Liver (tissue), 9 donors: ENCODE measurements around the gene MAP3K10. TPM values are rescaled to one million over a fixed set of nuclear protein-coding genes. Genes with fewer than 3 reads are reported as not detected.

Experiments
- DNase-seq: peaks from one replicate; pipeline ENCODE4 v3.0.0-alpha.2; 2017; ENCODE audit warnings: low spot score
- H3K27ac ChIP-seq, 2 donors: one replicate each; pipeline ENCODE4 v1.7.0; 2013; ENCODE audit warnings: inconsistent platforms in 2 of 2, low read length in 2 of 2, control low read depth in 1 of 2, low read depth in 1 of 2, mild to moderate bottlenecking in 1 of 2
- H3K27me3 ChIP-seq, 4 donors: one replicate each; pipeline versions ENCODE4 v1.6.1 to v1.7.0; 2013; ENCODE audit warnings: low read length in 3 of 4, inconsistent platforms in 1 of 4, mild to moderate bottlenecking in 1 of 4, moderate library complexity in 1 of 4; ENCODE audit not compliant: control insufficient read depth in 4 of 4, insufficient read depth in 4 of 4
- H3K36me3 ChIP-seq, 4 donors: one replicate each; pipeline versions ENCODE4 v1.6.1 to v1.7.0; 2013; ENCODE audit warnings: low read length in 3 of 4, mild to moderate bottlenecking in 3 of 4, low read depth in 1 of 4, moderate library complexity in 1 of 4; ENCODE audit not compliant: control insufficient read depth in 4 of 4, insufficient read depth in 3 of 4
- H3K4me1 ChIP-seq, 4 donors: one replicate each; pipeline versions ENCODE4 v1.6.1 to v1.7.0; 2013; ENCODE audit warnings: low read length in 3 of 4, mild to moderate bottlenecking in 3 of 4, moderate library complexity in 1 of 4; ENCODE audit not compliant: control insufficient read depth in 4 of 4, insufficient read depth in 4 of 4
- H3K4me3 ChIP-seq, 3 donors: one replicate each; pipeline versions ENCODE4 v1.6.1 to v1.7.0; 2013; ENCODE audit warnings: low read length in 3 of 3, control low read depth in 1 of 3, low read depth in 1 of 3, mild to moderate bottlenecking in 1 of 3
- H3K9ac ChIP-seq, 2 donors: one replicate each; pipeline ENCODE4 v1.7.0; 2013; ENCODE audit warnings: low read length in 2 of 2, mild to moderate bottlenecking in 2 of 2, moderate library complexity in 2 of 2, control low read depth in 1 of 2, low read depth in 1 of 2
- H3K9me3 ChIP-seq, 4 donors: one replicate each; pipeline versions ENCODE4 v1.6.1 to v1.7.0; 2013; ENCODE audit warnings: low read length in 3 of 4; ENCODE audit not compliant: control insufficient read depth in 4 of 4
- ATF3 ChIP-seq: IDR thresholded peaks from 2 replicates; pipeline ENCODE4 v1.6.1; 2016; ENCODE audit warnings: antibody characterized with exemption
- EGR1 ChIP-seq, 2 donors: IDR thresholded peaks; 2 replicates each; pipeline ENCODE4 v1.6.1; 2016 to 2018; ENCODE audit warnings: antibody characterized with exemption in 2 of 2, low read depth in 2 of 2
- GABPA ChIP-seq, 2 donors: IDR thresholded peaks in 1 of 2; conservative IDR thresholded peaks in 1 of 2; 2 replicates each; pipeline ENCODE4 v1.6.1; 2016; ENCODE audit warnings: antibody characterized with exemption in 2 of 2, mild to moderate bottlenecking in 1 of 2, moderate library complexity in 1 of 2
- HNF4A ChIP-seq, 2 donors: conservative IDR thresholded peaks; 2 replicates each; pipeline ENCODE4 v1.6.1; 2016; ENCODE audit warnings: antibody characterized with exemption in 2 of 2, mild to moderate bottlenecking in 2 of 2
- HNF4G ChIP-seq: IDR thresholded peaks from 2 replicates; pipeline ENCODE4 v1.6.1; 2016; ENCODE audit warnings: antibody characterized with exemption
- JUND ChIP-seq, 2 donors: IDR thresholded peaks; 2 replicates each; pipeline ENCODE4 v1.6.1; 2016; ENCODE audit warnings: antibody characterized with exemption in 2 of 2
- MAX ChIP-seq: IDR thresholded peaks from 2 replicates; pipeline ENCODE4 v1.6.1; 2016; ENCODE audit warnings: antibody characterized with exemption
- NR2F2 ChIP-seq: IDR thresholded peaks from 2 replicates; pipeline ENCODE4 v1.6.1; 2016; ENCODE audit warnings: antibody characterized with exemption
- RAD21 ChIP-seq, 2 donors: IDR thresholded peaks; 2 replicates each; pipeline ENCODE4 v1.6.1; 2016; ENCODE audit warnings: antibody characterized with exemption in 2 of 2, mild to moderate bottlenecking in 2 of 2
- REST ChIP-seq: IDR thresholded peaks from 2 replicates; pipeline ENCODE4 v1.6.1; 2016; ENCODE audit warnings: antibody characterized with exemption, mild to moderate bottlenecking
- RXRA ChIP-seq, 2 donors: IDR thresholded peaks; 2 replicates each; pipeline ENCODE4 v1.6.1; 2017 to 2018; ENCODE audit warnings: antibody characterized with exemption in 2 of 2, mild to moderate bottlenecking in 1 of 2
- SP1 ChIP-seq: IDR thresholded peaks from 2 replicates; pipeline ENCODE4 v1.6.1; 2018; ENCODE audit warnings: antibody characterized with exemption, mild to moderate bottlenecking
- TAF1 ChIP-seq: conservative IDR thresholded peaks from 2 replicates; pipeline ENCODE4 v1.6.1; 2016; ENCODE audit warnings: antibody characterized with exemption, mild to moderate bottlenecking
- YY1 ChIP-seq: IDR thresholded peaks from 2 replicates; pipeline ENCODE4 v1.6.1; 2016; ENCODE audit warnings: antibody characterized with exemption, mild to moderate bottlenecking
- ZBTB33 ChIP-seq: IDR thresholded peaks from 2 replicates; pipeline ENCODE4 v1.6.1; 2016; ENCODE audit warnings: antibody characterized with exemption
- WGBS: extraction: QIAGEN DNeasy Blood & Tissue Kit; methylation state at CpG from one replicate; pipeline ENCODE4 v1.1.7; 2013; 5-methylcytosine and 5-hydroxymethylcytosine counted together
- polyA plus RNA-seq, 2 donors: library from polyadenylated mRNA; stranded (reverse) in 1 of 2; unstranded in 1 of 2; fragments of 200-250 nt in 1 of 2; fragments of >200 nt in 1 of 2; fragmentation: Nextera tagmentation in 1 of 2; extraction: Ambion mirVana in 1 of 2; gene quantifications; one replicate each; pipeline versions ENCODE4 v1.2.1 to v1.2.3, GENCODE V29; 2013 to 2015
- total RNA-seq, 2 donors: library from RNA; depleted of rRNA; stranded (reverse); fragments of >200 nt; gene quantifications; one replicate each; pipeline ENCODE4 v1.2.3, GENCODE V29; 2014
- donor health status: healthy.
- donor health status: healthy.
- donor health status: healthy.
- donor health status: healthy.
- donor health status: healthy.

MAP3K10 gene
- total and polyA plus RNA-seq, 4 donors: 0.65 to 3.9 (median 2.1) TPM

GRCh38 chr19:40255619-40256166, 64.5 kb downstream of the MAP3K10 start:
- no peak overlapping the region for H3K4me3 ChIP-seq

GRCh38 chr19:40256512-40256911, 65.3 kb downstream of the MAP3K10 start:
- no peak for TF ChIP-seq RAD21 (IDR thresholded peaks at IDR 0.05)
- TF ChIP-seq JUND (IDR thresholded peaks at IDR 0.05): no peak
- no peak for TF ChIP-seq MAX
- TF ChIP-seq SP1: no peak
- TF ChIP-seq HNF4A (conservative IDR thresholded peaks at IDR 0.05): no peak
- no peak for TF ChIP-seq GABPA (IDR thresholded peaks at IDR 0.05 in 1 of 2, conservative IDR thresholded peaks at IDR 0.05 in 1 of 2)
- TF ChIP-seq REST: no peak
- TF ChIP-seq HNF4G: no peak
- TF ChIP-seq YY1: no peak
- no peak for TF ChIP-seq NR2F2
- no peak for TF ChIP-seq RXRA (IDR thresholded peaks at IDR 0.05)
- no peak for TF ChIP-seq EGR1 (IDR thresholded peaks at IDR 0.05; ENCODE audit: low read depth in 2 of 2)
- TF ChIP-seq TAF1: no peak
- TF ChIP-seq ZBTB33: no peak
- no peak for TF ChIP-seq ATF3
- no peak for DNase-seq
- H3K4me1 ChIP-seq: peaks cover 8 to 56% (median 39%) of the 10 kb centered on the region in 4 donors
- H3K4me3 ChIP-seq: no peak overlapping the region
- 92% methylated on average over 8 of the region's 8 CpGs for WGBS
- peaks cover 0 to 28% (median 17%) of the 10 kb centered on the region in 4 donors for H3K36me3 ChIP-seq
- peak overlapping the region; percentile 55 to 73 for H3K27ac ChIP-seq
- H3K27me3 ChIP-seq: no peaks in the 10 kb centered on the region
- peak overlapping the region in 1 of 2 donors; percentile 6 for H3K9ac ChIP-seq
- no peaks in the 10 kb centered on the region for H3K9me3 ChIP-seq

More at GRCh38 chr19:40255619-40256166, 64.5 kb downstream of the MAP3K10 start:
- 88% methylated on average over 3 of the region's 3 CpGs for WGBS
- DNase-seq: no peak
- no peaks in the 10 kb centered on the region for H3K9me3 ChIP-seq
- H3K36me3 ChIP-seq: peaks cover 0 to 28% (median 18%) of the 10 kb centered on the region in 4 donors
- TF ChIP-seq RXRA (IDR thresholded peaks at IDR 0.05) (no peak), HNF4A (conservative IDR thresholded peaks at IDR 0.05) (peak; percentile 42 to 50)
- peaks cover 8 to 58% (median 39%) of the 10 kb centered on the region in 4 donors for H3K4me1 ChIP-seq
- no peaks in the 10 kb centered on the region for H3K27me3 ChIP-seq
- peak overlapping the region; percentile 4 to 55 for H3K27ac ChIP-seq
- H3K9ac ChIP-seq: no peak overlapping the region
